ENCODE measurements around the gene WFIKKN1.

The WFIKKN1 gene

DNA sequence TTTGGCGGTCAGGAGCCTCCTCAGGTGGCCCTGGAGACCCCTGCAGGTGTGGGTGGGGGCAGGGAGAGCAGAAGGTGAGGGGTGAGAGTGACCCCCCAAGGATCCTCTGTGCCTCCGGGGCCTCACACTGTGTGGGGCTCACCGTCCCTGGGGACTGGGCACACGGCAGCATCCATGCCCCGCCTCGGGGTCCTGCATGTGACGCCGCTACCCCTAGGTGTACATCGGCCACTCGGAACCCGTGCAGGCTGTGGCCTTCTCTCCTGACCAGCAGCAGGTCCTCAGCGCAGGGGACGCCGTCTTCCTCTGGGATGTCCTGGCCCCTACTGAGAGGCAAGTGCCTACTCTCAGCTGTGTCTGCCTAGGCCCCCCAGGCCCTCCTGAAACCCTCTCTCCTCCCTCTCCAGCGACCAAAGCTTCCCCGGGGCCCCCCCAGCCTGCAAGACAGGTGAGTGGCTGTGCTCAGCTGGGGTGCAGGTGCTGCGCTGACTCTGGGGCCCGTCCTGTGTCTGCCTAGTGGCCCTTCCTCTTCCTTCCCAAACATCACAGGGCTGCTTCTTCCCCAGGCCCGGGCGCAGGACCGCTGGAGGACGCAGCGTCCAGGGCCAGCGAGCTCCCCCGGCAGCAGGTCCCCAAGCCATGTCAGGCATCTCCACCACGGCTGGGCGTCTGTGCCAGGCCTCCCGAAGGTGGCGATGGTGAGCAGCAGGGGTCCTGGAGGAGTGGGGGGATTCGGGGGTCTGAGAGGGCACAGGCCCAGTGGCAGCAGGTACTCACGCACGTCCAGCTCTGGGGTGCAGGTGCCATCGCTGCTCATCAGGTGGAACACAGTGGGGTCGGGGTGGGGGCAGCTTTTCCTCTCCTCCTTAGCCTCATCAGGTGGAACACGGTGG lies 28.1 kb downstream of the WFIKKN1 start:
- no peak for TF ChIP-seq CTCF (IDR thresholded peaks at IDR 0.05; ENCODE audit: low read depth, low read length)
- H3K4me3 ChIP-seq (replicated peaks in 1 of 2; ENCODE audit: low read depth in 2 of 2, low read length in 2 of 2), result no peak overlapping the region
- no peak for DNase-seq (ENCODE audit: low read depth in 2 of 2)

GRCh38 chr16:659618-660017 lies 28.8 kb downstream of the WFIKKN1 start:
- no peak for DNase-seq (ENCODE audit: low read depth in 2 of 2)
- H3K4me3 ChIP-seq (replicated peaks in 1 of 2; ENCODE audit: low read depth in 2 of 2, low read length in 2 of 2), result no peak overlapping the region
- no peak for TF ChIP-seq CTCF (IDR thresholded peaks at IDR 0.05; ENCODE audit: low read depth, low read length)

- no peak overlapping the region for H3K4me3 ChIP-seq (replicated peaks in 1 of 2; ENCODE audit: low read depth in 2 of 2, low read length in 2 of 2)
These were observed 29.3 kb downstream of the WFIKKN1 start for GRCh38 chr16:660132-660458.

GRCh38 chr16:660459-661183 lies 29.8 kb downstream of the WFIKKN1 start:
- peak; percentile 76 to 88 for DNase-seq (ENCODE audit: low read depth in 2 of 2)
- peak; percentile 24 for TF ChIP-seq CTCF (IDR thresholded peaks at IDR 0.05; ENCODE audit: low read depth, low read length)
- no peak overlapping the region for H3K4me3 ChIP-seq (replicated peaks in 1 of 2; ENCODE audit: low read depth in 2 of 2, low read length in 2 of 2)

More at GRCh38 chr16:660132-660458, 29.3 kb downstream of the WFIKKN1 start:
- no peak for DNase-seq (ENCODE audit: low read depth in 2 of 2)
- TF ChIP-seq CTCF (IDR thresholded peaks at IDR 0.05; ENCODE audit: low read depth, low read length), result no peak

DNA sequence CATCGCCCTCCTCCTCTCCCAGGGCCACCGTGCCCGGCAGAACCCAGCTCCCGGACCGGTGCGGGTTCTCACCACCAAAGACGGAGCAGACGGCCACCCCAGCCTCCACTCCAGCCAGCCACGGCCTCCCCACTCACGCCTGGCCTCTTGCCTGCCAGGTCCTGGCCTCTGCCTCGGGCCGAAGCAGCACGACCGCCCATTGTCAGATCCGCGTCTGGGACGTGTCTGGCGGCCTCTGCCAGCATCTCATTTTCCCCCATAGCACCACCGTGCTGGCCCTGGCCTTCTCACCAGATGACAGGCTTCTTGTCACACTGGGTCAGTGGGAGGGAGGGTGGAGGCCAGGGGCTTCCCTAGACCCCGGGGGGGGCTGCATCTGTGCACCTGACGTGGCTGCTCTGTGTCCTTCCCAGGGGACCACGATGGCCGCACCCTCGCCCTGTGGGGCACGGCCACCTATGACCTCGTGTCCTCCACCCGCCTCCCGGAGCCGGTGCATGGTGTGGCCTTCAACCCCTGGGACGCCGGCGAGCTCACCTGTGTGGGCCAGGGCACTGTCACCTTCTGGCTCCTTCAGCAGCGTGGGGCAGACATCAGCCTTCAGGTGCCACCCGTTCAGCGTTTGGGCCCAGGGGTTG lies 30.5 kb downstream of the WFIKKN1 start:
- TF ChIP-seq CTCF (IDR thresholded peaks at IDR 0.05; ENCODE audit: low read depth, low read length), result no peak
- DNase-seq (ENCODE audit: low read depth in 2 of 2), result no peak
- no peak overlapping the region for H3K4me3 ChIP-seq (replicated peaks in 1 of 2; ENCODE audit: low read depth in 2 of 2, low read length in 2 of 2)

GRCh38 chr16:662095-662494 lies 31.3 kb downstream of the WFIKKN1 start:
- no peak overlapping the region for H3K4me3 ChIP-seq (replicated peaks in 1 of 2; ENCODE audit: low read depth in 2 of 2, low read length in 2 of 2)
- no peak for TF ChIP-seq CTCF (IDR thresholded peaks at IDR 0.05; ENCODE audit: low read depth, low read length)
- no peak for DNase-seq (ENCODE audit: low read depth in 2 of 2)

Measured in cardiac fibroblast (primary cell).